ENCODE data around the gene SCGB1A1.
"Not testable (repeated sequence)": the region's sequence is repeated elsewhere in the genome, so short reads cannot be mapped to it uniquely, and the experiment has no call there.

DNA sequence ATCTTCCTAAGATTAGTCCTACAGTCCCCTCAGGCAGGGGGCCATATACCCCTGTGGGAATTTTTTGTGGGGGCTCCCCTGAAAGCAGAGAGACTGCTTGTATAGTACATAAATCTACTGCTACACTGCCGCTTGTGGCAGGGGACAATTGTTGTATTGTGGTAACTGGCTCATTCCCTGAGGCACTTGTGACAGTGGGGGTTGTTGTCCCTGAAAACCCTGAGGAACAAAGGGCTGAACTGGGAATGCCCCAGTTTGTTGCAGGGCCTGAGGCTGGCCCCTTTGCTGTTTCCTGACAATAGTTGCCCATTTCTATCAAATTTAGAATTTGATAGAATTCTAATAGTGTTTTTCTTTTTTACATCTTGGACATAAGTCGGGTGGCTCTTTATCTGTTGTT lies 39.2 kb upstream of the SCGB1A1 start:
- TF ChIP-seq POLR2A, POLR2AphosphoS5 (IDR thresholded peaks at IDR 0.05): not testable (repeated sequence)
- TF ChIP-seq, protein P1, sequence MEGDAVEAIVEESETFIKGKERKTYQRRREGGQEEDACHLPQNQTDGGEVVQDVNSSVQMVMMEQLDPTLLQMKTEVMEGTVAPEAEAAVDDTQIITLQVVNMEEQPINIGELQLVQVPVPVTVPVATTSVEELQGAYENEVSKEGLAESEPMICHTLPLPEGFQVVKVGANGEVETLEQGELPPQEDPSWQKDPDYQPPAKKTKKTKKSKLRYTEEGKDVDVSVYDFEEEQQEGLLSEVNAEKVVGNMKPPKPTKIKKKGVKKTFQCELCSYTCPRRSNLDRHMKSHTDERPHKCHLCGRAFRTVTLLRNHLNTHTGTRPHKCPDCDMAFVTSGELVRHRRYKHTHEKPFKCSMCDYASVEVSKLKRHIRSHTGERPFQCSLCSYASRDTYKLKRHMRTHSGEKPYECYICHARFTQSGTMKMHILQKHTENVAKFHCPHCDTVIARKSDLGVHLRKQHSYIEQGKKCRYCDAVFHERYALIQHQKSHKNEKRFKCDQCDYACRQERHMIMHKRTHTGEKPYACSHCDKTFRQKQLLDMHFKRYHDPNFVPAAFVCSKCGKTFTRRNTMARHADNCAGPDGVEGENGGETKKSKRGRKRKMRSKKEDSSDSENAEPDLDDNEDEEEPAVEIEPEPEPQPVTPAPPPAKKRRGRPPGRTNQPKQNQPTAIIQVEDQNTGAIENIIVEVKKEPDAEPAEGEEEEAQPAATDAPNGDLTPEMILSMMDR (IDR thresholded peaks at IDR 0.05) = not testable (repeated sequence)
